ENCODE measurements around the gene NR2F1. TPM values are rescaled to one million over a fixed set of nuclear protein-coding genes. Genes with fewer than 3 reads are reported as not detected.

NR2F1 gene
- total RNA-seq, 1 donor from 2014 or later = 83.2 TPM

- ATAC-seq (peak; percentile 82), DNase-seq (peak; percentile 74)
Measured at GRCh38 chr5:93596676-93597490, 13.9 kb downstream of the NR2F1 start.

DNA sequence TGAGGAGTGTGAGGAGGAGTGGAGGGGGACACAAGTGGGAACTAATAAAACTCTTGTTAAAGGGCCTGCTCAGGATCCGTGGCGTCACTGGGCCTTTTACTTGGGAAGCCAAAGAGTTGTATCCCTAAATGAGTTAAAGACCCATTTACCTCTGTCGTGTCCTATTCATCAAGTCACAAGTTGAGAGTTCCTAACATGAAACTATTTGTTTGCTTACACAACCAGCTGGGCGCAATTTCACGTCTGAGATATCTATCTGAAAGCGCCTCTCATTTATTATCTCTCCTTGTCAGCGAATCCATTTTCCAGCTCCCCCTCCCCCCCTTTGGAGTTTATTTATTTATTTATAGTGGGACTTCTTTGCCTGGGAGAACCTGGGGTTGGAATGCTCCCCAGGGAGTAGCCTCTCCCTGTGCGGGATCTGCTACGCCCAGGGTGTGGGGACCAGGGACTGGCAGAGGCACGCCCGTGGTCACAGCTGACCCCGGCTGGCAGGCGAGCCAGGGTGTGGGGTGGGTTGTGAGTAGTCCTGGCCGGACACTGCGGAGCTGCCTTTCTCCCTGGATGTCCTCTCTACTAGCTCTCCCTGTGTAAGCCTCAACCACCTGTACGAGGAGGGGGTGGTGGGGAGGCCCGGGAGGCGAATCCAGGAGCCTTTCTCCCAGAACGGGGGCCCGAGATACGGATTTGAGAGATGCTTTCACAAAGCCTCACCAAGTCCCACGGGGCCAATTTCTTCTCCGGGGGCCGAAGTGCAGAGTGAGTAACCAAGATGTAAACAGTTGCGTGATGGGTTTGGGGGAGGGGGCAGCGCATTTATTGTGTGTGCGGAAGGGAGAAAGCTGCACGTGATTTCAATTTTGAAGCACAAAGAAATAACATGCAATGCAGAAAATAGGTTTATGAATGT, 15.3 kb downstream of the NR2F1 start:
- DNase-seq (no peak), ATAC-seq (no peak)
- H3K4me1 ChIP-seq = peaks cover 3% of the 10 kb centered on the region
- no peaks in the 10 kb centered on the region for H3K36me3 ChIP-seq
- H3K27me3 ChIP-seq = peaks cover 96% of the 10 kb centered on the region
- peak overlapping the region; percentile 76 for H3K27ac ChIP-seq
- H3K4me3 ChIP-seq = peak overlapping the region; percentile 42
- no peaks in the 10 kb centered on the region for H3K9me3 ChIP-seq
- no peak for TF ChIP-seq CTCF (IDR thresholded peaks at IDR 0.05)
- intact Hi-C loops (cut with DNase I) = no loop called here

More at GRCh38 chr5:93596676-93597490, 13.9 kb downstream of the NR2F1 start:
- no peak for TF ChIP-seq CTCF (IDR thresholded peaks at IDR 0.05)
- Histone ChIP-seq H3K36me3 (no peaks in the 10 kb centered on the region), H3K4me1 (peaks cover 3% of the 10 kb centered on the region), H3K9me3 (no peaks in the 10 kb centered on the region), H3K27me3 (peaks cover 82% of the 10 kb centered on the region), H3K27ac (no peak overlapping the region), H3K4me3 (no peak overlapping the region)
- intact Hi-C loops (cut with DNase I) = no loop called here

GRCh38 chr5:93599001-93599379, 16.0 kb downstream of the NR2F1 start:
- Histone ChIP-seq H3K9me3 (no peaks in the 10 kb centered on the region), H3K27ac (peak overlapping the region; percentile 76), H3K36me3 (no peaks in the 10 kb centered on the region), H3K4me3 (peak overlapping the region; percentile 42), H3K4me1 (peaks cover 3% of the 10 kb centered on the region), H3K27me3 (peaks cover 96% of the 10 kb centered on the region)
- ATAC-seq = no peak
- intact Hi-C loops (cut with DNase I) = no loop called here
- no peak for DNase-seq
- TF ChIP-seq CTCF (IDR thresholded peaks at IDR 0.05) = no peak

DNA sequence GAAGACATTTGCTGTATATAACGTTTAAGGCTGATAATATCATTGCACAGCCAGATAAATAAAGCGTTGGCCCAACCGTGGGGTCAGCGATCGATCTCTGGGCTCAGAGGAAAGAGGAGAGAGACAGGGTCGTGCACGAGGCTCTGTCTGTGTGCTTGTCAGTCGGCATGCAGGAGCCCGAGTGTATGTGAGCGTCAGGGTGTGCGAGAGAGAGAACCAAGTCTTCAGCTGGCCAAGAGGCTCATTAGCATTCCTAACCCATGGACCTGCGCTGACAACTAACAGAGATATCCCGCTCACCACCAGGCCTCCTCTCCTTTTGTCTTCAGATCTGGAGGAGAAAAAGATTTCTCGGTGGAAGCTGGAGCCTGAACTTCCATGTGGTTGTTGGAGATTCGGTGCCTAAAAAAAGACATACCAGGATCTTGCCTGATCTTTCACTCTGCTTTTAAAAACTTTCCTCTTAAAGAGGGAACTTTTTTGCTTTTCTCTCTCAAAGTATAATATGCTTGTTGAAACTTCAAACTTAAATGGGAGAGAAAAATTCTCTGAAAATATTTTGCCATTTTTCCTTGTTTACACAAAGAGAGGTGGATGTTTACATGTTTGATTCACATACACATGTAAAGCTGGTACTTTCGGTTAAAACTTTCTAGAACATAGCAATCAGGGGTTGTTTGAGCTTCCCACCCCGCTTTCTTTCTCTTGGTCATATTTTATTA, 16.5 kb downstream of the NR2F1 start:
- DNase-seq = no peak
- H3K27me3 ChIP-seq = peaks cover 96% of the 10 kb centered on the region

More for the DNA sequence above, 16.5 kb downstream of the NR2F1 start:
- no peaks in the 10 kb centered on the region for H3K9me3 ChIP-seq
- intact Hi-C loops (cut with DNase I) = no loop called here
- H3K4me3 ChIP-seq = peak overlapping the region; percentile 42
- ATAC-seq = no peak
- TF ChIP-seq CTCF (IDR thresholded peaks at IDR 0.05) = no peak
- H3K4me1 ChIP-seq = peaks cover 3% of the 10 kb centered on the region
- no peaks in the 10 kb centered on the region for H3K36me3 ChIP-seq
- peak overlapping the region; percentile 76 for H3K27ac ChIP-seq

Measured in upper lobe of right lung (tissue), 1 donor.